Adrenal gland (tissue), 12 donors: ENCODE data around the gene ZNF93. TPM values are rescaled to one million over a fixed set of nuclear protein-coding genes. Genes with fewer than 3 reads are reported as not detected.
"Not testable (repeated sequence)": the region's sequence is repeated elsewhere in the genome, so short reads cannot be mapped to it uniquely, and the experiment has no call there.

Experiments used
- DNase-seq, 7 donors: peaks; one replicate each; pipeline ENCODE4 v3.0.0-alpha.2; 2019 to 2020
- H3K27ac ChIP-seq, 5 donors: fragments of 200-600 bp; sonication (generic) in 4 of 5; 1 replicate in 3 of 5; 2 replicates in 2 of 5; pipeline versions ENCODE4 v1.5.1 to v1.8.0; 2016 to 2020; ENCODE audit warnings: mild to moderate bottlenecking in 1 of 5
- H3K27me3 ChIP-seq: fragments of 200-600 bp; 2 replicates; pipeline ENCODE4 v1.8.0; 2021
- H3K36me3 ChIP-seq, 2 donors: fragments of 200-600 bp; replicated peaks in 1 of 2; 1 replicate in 1 of 2; 2 replicates in 1 of 2; pipeline versions ENCODE4 v1.5.1 to v1.8.0; 2018 to 2022
- H3K4me1 ChIP-seq, 2 donors: fragments of 200-600 bp; replicated peaks in 1 of 2; 1 replicate in 1 of 2; 2 replicates in 1 of 2; pipeline versions ENCODE4 v1.5.1 to v1.8.0; 2018 to 2021
- H3K4me3 ChIP-seq, 4 donors: fragments of 200-600 bp; sonication (generic) in 3 of 4; one replicate each; pipeline ENCODE4 v1.5.1; 2016 to 2018
- H3K9me3 ChIP-seq, 3 donors: fragments of 200-600 bp; sonication (generic) in 1 of 3; replicated peaks in 1 of 3; 1 replicate in 2 of 3; 2 replicates in 1 of 3; pipeline versions ENCODE4 v1.5.1 to v1.8.0; 2016 to 2021
- POLR2A ChIP-seq, 2 donors: fragments of 450-650 bp; IDR thresholded peaks; one replicate each; pipeline ENCODE4 v1.6.1; 2017; ENCODE audit warnings: antibody characterized with exemption in 2 of 2, mild to moderate bottlenecking in 2 of 2, moderate library complexity in 1 of 2
- WGBS, 4 donors: extraction: QIAGEN DNeasy Blood & Tissue Kit in 2 of 4; methylation state at CpG; one replicate each; pipeline versions ENCODE4 v1.1.5 to v1.1.7; 2013 to 2017; 5-methylcytosine and 5-hydroxymethylcytosine counted together
- intact Hi-C, 2 donors: fragments of 100-400 bp; cut with DNase I; formaldehyde crosslinking; loops; one replicate each; pipeline versions ENCODE4 v1.14.1 to v1.15.0; 2022 to 2023
- polyA plus RNA-seq, 3 donors: library from polyadenylated mRNA; stranded (reverse); fragments of 200-250 nt in 2 of 3; fragments of 350-450 nt in 1 of 3; fragmentation: Illumina TruSeq in 1 of 3; extraction: RNeasy Lipid Tissue Mini Kit (QIAGEN cat#74804) in 1 of 3; gene quantifications; one replicate each; pipeline ENCODE4 v1.2.3, GENCODE V29; 2013 to 2014
- total RNA-seq, 9 donors: library from RNA; depleted of rRNA in 4 of 9; stranded (reverse); fragments of >200 nt in 4 of 9; fragments of 120-200 nt in 1 of 9; fragmentation: NEBNext Ultra II Directional in 1 of 9; extraction: Animal tissue kit (Norgen Biotek cat#: 25700) in 1 of 9; gene quantifications; one replicate each; pipeline versions ENCODE4 v1.1.0 to v1.2.4, GENCODE V29; 2013 to 2023
- TF ChIP-seq, protein P1 (sequence below), 6 experiments: fragments of 450-650 bp in 4 of 6; fragments of 200-600 bp in 2 of 6; sonication (generic) in 1 of 6; IDR thresholded peaks; 1 replicate in 5 of 6; 2 replicates in 1 of 6; pipeline versions ENCODE4 v1.5.1 to v1.8.0; 2016 to 2021; ENCODE audit warnings: antibody characterized with exemption in 6 of 6, mild to moderate bottlenecking in 2 of 6, moderate library complexity in 1 of 6
- donor health status: healthy with polysubstance abuse.
- donor health status: Bipolar disorder and iron deficiency.
- donor health status: DM: yes; HTN: yes; CAD: no.
- donor health status: DM: no; HTN: no; CAD: no.
- donor health status: DM: no; HTN: no; CAD: no.
- donor health status: DM: yes; HTN: yes; CAD: no.

The ZNF93 gene
- total and polyA plus RNA-seq, 12 donors: 1.4 to 9.0 (median 2.8) TPM

- H3K4me3 ChIP-seq, H3K27ac ChIP-seq, H3K4me1 ChIP-seq, intact Hi-C loops, H3K27me3 ChIP-seq, H3K36me3 ChIP-seq: not testable (repeated sequence)
- peaks cover 3 to 24% (median 20%) of the 10 kb centered on the region in 3 donors for H3K9me3 ChIP-seq
- 67 to 76% (median 71%) methylated on average over 2 to 7 of the region's 7 CpGs for WGBS, 4 donors
- peak; percentile 22 to 83 (median 29) for DNase-seq
- TF ChIP-seq, protein P1, sequence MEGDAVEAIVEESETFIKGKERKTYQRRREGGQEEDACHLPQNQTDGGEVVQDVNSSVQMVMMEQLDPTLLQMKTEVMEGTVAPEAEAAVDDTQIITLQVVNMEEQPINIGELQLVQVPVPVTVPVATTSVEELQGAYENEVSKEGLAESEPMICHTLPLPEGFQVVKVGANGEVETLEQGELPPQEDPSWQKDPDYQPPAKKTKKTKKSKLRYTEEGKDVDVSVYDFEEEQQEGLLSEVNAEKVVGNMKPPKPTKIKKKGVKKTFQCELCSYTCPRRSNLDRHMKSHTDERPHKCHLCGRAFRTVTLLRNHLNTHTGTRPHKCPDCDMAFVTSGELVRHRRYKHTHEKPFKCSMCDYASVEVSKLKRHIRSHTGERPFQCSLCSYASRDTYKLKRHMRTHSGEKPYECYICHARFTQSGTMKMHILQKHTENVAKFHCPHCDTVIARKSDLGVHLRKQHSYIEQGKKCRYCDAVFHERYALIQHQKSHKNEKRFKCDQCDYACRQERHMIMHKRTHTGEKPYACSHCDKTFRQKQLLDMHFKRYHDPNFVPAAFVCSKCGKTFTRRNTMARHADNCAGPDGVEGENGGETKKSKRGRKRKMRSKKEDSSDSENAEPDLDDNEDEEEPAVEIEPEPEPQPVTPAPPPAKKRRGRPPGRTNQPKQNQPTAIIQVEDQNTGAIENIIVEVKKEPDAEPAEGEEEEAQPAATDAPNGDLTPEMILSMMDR (IDR thresholded peaks at IDR 0.05): peak in 5 of 6 experiments; percentile 4 to 57 (median 44)
These were observed 29.7 kb downstream of the ZNF93 start for GRCh38 chr19:19930417-19930816.

- 78 to 96% (median 91%) methylated on average over 3 of the region's 3 CpGs for WGBS, 4 donors
- H3K36me3 ChIP-seq, H3K27me3 ChIP-seq, DNase-seq, H3K4me1 ChIP-seq, H3K27ac ChIP-seq, intact Hi-C loops, H3K4me3 ChIP-seq: not testable (repeated sequence)
- H3K9me3 ChIP-seq: peaks cover 3 to 41% (median 20%) of the 10 kb centered on the region in 3 donors
These were observed 32.9 kb downstream of the ZNF93 start for GRCh38 chr19:19933432-19934314.

- DNase-seq: no peak
- Histone ChIP-seq H3K4me1 (no peaks in the 10 kb centered on the region), H3K4me3 (no peak overlapping the region), H3K27me3 (no peaks in the 10 kb centered on the region), H3K9me3 (peaks cover 3 to 41% (median 15%) of the 10 kb centered on the region in 3 donors), H3K27ac (no peak overlapping the region), H3K36me3 (no peaks in the 10 kb centered on the region)
- TF ChIP-seq, protein P1 (IDR thresholded peaks at IDR 0.05): no peak
- TF ChIP-seq POLR2A (IDR thresholded peaks at IDR 0.05): no peak
- WGBS, 4 donors: 93 to 97% (median 95%) methylated on average over 2 of the region's 2 CpGs
- intact Hi-C loops: no loop called here
These were observed 36.7 kb downstream of the ZNF93 start for GRCh38 chr19:19937403-19937802.

DNA sequence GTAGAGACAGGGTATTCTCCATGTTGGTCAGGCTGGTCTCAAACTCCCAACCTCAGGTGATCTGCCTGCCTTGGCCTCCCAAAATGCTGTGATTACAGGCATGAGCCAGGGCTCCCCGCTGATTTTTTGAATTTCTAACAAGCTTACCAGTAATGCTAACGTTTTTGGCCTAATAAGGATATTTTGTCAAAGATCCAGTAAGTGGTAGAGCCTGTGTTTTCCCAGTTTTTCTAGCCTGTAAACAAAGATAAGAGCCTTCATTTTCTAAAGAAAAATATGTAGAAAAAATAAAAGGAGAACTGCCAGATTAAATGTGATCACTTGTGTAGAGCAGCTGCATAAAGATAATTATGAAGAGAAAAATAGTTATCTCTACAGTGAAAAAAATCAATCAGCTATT lies 37.7 kb downstream of the ZNF93 start:
- Histone ChIP-seq H3K27ac (no peak overlapping the region), H3K4me3 (no peak overlapping the region), H3K36me3 (no peaks in the 10 kb centered on the region), H3K9me3 (peaks cover 3 to 36% (median 5%) of the 10 kb centered on the region in 3 donors), H3K27me3 (no peaks in the 10 kb centered on the region), H3K4me1 (no peaks in the 10 kb centered on the region)
- TF ChIP-seq, protein P1 (IDR thresholded peaks at IDR 0.05): no peak
- TF ChIP-seq POLR2A (IDR thresholded peaks at IDR 0.05): no peak
- 21 to 39% (median 30%) methylated on average over 2 of the region's 2 CpGs for WGBS, 4 donors
- intact Hi-C loops: no loop called here
- no peak for DNase-seq
